ENCODE results near the gene DLAT.

GRCh38 chr11:112073941-112074811, 49.0 kb downstream of the DLAT start, which contains the start of the genes NKAPD1 and PIH1D2:
- TF ChIP-seq, protein P1, sequence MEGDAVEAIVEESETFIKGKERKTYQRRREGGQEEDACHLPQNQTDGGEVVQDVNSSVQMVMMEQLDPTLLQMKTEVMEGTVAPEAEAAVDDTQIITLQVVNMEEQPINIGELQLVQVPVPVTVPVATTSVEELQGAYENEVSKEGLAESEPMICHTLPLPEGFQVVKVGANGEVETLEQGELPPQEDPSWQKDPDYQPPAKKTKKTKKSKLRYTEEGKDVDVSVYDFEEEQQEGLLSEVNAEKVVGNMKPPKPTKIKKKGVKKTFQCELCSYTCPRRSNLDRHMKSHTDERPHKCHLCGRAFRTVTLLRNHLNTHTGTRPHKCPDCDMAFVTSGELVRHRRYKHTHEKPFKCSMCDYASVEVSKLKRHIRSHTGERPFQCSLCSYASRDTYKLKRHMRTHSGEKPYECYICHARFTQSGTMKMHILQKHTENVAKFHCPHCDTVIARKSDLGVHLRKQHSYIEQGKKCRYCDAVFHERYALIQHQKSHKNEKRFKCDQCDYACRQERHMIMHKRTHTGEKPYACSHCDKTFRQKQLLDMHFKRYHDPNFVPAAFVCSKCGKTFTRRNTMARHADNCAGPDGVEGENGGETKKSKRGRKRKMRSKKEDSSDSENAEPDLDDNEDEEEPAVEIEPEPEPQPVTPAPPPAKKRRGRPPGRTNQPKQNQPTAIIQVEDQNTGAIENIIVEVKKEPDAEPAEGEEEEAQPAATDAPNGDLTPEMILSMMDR (IDR thresholded peaks at IDR 0.05; ENCODE audit: insufficient read depth, low read depth, low read length), result no peak
- TF ChIP-seq EZH2 (IDR thresholded peaks at IDR 0.05; ENCODE audit: insufficient read depth, low read length), result no peak

Data from astrocyte (in vitro differentiated cells and primary cell).